NCI-H748 (cell line): Measurements from ENCODE around the gene BMPR1A.
"Not testable (repeated sequence)": the region's sequence is repeated elsewhere in the genome, so short reads cannot be mapped to it uniquely, and the experiment has no call there.

Experiments used
- DNase-seq: peaks from one replicate; lab custom pipeline; 2025; ENCODE audit not compliant: unreplicated experiment; lab: John Stamatoyannopoulos, UW

Gene BMPR1A

GRCh38 chr10:86936661-86937501 lies 180.5 kb downstream of the BMPR1A start:
- peak; percentile 56 for DNase-seq

- DNase-seq: no peak
Observed at GRCh38 chr10:86937502-86938154, 181.2 kb downstream of the BMPR1A start.

- DNase-seq: no peak
Observed at GRCh38 chr10:86938260-86938659, 181.8 kb downstream of the BMPR1A start.

GRCh38 chr10:86940076-86940475 lies 183.7 kb downstream of the BMPR1A start:
- not testable (repeated sequence) for DNase-seq

- DNase-seq: no peak
Observed at GRCh38 chr10:86940677-86941076, 184.3 kb downstream of the BMPR1A start.

DNA sequence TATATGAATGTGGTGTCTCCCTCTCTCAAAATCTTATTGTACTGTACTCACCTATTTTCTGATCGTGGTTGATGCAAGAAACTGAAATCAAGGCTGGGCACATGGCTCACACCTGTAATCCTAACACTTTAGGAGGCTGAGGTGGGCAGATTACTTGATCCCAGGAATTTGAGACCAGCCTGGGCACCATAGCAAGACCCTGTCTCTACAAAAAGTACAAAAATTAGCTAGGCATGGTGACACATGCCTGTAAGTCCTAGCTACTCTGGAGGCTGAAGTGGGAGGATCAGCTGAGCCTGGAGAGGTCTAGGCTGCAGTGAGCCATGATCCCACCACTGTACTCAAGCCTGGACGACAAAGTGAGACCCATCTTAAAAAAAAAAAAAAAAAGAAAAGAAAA lies 185.0 kb downstream of the BMPR1A start:
- DNase-seq: no peak

DNA sequence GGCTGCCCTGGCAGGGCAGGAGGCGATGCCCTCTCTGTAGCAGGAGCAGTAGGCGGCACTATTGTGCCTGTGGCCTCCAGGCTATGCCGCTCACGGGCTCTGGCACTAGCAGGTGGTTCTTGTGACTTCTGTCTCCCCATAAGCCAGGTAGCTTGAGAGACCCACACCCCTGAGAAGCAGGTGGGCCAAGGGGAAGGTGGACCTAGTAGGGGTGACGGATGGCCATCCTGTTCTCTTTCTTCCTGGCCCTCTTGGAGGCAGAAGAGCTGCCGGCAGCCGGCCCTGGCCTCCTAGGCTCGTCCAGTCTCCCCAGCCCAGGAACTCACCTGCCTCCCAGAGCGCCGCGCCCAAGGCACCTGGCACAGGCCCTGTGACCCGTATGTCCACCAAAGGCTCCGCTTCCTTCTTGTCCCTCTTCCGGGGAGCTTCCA lies 185.6 kb downstream of the BMPR1A start:
- DNase-seq: no peak

DNA sequence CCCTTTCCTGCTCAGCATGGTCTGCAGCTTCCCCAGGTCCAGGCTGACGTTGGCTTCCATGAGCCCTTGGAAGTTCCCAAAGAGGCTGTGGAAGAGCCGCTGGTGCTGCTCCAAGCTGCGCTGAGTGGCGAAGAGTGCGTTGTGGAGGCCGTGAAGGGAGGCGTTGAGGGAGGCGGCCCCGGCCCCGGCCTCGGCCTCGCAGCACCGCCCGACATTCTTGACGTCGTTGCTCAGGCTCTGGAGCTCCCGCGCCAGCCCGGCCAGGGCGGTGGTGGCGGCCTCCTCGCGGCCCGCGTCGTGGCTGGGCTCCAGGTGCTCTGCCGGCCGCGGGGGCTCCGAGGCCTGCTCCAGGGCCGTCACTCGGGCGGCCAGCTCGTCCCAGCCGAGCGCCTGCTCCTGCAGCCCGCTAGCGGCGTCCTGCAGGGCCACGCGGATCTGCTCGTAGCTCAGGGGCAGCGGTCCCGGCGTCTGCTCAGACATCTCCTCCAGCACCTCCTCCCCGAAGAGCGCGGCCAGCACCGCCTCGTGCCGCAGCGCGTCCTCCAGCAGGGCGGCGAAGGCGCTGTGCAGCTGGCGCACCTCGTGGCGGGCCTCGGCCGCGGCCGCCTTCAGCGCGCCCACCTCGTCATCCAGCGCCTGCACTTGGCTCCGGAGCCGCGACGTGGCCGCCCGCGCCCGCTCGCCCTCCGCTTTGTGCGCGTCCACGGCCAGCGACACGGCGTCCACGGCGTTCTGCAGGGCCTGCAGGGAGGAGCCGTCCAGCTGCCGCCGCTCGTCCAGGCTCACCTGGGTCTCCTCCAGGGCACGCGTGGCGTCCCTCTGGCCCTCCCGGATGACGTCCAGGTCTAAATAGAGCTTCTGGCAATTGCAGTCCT lies 186.3 kb downstream of the BMPR1A start:
- DNase-seq: no peak

GRCh38 chr10:86943316-86944030 lies 187.1 kb downstream of the BMPR1A start:
- no peak for DNase-seq

DNA sequence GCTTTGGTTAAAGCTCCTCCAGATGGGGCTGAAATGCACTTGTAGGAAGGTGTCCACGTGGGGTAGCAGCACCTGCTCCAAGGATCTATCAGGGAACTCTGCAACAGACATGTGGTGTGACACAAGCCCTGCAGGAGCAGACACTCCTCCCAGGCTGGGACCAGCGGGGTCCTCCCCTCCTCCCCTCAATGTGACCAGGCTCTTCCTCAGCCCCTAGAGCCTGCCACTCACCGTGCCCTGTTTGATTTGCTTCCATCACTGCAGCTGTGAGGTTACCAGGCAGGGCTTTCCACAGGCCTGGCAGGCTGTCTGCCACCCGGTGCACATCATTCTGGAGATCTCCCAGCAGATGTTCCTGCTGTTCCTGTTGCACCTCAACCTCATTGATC lies 187.6 kb downstream of the BMPR1A start:
- no peak for DNase-seq

- DNase-seq: no peak
Observed at GRCh38 chr10:86944471-86944870, 188.1 kb downstream of the BMPR1A start.

DNA sequence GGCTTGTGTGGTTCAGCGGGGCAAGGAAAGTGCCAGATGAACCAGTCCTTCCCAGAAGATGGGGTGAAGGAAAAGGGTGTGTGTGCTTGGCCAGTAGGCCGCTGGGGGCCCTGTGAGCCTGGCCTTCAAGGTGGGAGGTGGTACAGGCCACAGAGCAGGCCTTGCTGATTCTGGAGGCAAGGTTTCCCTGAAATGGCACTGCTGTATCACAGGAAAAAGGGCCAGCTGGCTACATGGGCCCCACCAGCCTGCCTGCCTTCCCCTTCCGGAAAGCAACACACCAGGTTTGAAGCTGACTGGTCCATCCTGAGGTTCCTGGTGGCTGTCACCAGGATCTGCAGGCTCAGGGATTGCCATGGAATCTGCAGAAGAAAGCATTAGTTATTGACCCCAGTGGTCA lies 188.5 kb downstream of the BMPR1A start:
- DNase-seq: no peak

DNA sequence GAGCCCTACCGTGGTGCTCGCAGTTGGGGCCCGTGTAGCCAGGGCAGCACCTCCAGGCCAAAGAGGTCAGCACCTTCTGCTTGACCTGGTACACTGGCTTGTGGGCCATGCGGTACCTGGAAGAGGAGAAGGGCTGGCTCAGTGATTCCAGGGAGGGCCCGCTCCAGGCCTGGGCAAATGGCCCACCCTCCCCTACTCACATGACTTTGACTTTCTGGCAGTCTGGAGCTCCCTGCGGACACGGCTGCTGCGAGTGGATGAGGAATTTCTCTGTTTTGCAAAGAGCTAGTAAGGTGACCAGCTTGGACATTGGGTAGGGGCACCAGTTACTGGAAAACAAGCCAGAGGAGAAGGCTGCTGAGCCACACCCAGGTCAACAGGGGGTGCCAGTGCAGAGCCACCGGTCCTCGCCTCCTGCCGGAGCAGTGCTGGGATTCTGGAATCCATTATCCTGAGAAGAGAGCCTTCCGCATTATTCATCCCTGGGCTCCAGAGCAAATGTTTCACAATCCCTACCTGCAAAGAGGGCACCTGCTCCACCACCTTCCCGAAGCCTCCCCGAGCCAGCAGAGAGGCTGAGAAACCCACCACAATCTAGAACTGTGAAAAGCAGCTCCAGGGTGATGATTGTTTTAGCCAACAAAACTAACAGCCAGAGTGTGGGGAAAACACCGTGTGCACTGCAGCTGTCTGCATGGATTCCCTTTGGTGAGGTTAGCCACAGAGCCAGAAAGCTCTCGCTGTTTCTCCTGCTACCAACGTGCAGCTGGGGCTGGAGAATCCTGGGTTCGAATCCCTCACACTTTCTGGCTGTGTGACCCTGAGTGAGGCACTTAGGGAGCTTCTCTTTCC lies 189.2 kb downstream of the BMPR1A start:
- no peak for DNase-seq

DNA sequence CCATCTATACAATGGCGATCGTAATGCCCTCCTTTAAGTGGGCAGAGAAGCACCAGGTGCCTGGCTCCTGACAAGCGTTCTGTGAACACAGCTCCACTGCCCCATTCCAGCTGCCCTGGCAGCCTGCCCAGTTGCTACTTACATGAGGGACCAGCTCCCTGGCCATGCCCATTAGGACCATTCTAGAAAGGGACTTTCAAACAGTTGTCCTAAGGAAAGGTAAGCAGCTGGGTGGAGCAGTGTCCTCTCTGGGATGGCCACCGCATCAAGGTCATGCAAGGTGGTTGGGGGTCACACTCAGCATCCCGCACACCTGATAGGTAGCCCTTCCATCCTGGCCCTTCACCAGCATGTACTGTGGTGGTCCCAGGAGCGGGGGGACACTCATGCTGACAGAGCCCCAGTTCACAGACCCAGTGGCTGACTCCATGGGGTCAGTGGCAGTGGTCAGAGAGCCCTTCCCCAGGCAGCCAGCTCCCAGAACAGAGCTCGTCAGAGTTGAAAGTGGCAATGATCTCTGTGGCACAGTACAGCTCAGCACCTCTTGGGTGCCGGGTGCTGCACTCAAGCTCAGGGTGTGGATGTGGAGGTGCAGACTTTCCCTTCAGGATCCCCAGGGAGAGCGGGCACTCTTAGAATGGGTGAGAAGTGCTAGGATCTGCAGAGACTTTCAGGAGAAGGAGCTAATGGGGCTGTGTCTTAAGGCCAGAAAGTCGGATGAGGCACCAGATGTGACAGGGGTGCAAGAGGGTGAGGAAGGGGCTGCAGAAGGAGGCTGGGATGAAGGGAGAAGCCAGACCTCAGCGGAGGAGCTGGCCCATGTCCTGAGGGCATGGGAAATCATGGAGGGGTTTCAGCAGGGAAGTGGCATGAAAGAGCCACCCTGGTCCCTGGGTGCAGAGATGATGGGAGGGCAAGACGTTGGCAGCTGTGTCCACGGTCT lies 190.1 kb downstream of the BMPR1A start:
- DNase-seq: peak; percentile 58

GRCh38 chr10:86947806-86948205 lies 191.4 kb downstream of the BMPR1A start:
- DNase-seq: not testable (repeated sequence)

DNA sequence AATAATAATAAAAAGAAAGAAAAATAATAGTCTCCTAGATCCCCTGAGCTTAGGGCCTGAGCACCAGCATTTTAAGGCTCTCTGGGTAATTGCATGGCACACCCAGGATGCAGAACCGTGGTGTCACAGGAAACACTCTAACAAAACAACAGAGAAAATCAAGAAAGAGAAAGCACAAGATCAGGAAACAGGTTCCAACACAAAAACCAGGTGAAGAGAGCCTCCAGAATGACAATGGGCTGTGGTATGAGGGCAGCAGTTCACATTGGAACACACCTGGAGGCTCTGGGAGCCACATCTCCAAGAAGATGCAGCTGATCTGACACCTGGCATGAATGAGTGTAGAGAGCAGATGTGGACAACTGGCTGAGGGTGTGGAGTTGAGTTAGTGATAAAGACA lies 193.9 kb downstream of the BMPR1A start:
- DNase-seq: no peak

DNA sequence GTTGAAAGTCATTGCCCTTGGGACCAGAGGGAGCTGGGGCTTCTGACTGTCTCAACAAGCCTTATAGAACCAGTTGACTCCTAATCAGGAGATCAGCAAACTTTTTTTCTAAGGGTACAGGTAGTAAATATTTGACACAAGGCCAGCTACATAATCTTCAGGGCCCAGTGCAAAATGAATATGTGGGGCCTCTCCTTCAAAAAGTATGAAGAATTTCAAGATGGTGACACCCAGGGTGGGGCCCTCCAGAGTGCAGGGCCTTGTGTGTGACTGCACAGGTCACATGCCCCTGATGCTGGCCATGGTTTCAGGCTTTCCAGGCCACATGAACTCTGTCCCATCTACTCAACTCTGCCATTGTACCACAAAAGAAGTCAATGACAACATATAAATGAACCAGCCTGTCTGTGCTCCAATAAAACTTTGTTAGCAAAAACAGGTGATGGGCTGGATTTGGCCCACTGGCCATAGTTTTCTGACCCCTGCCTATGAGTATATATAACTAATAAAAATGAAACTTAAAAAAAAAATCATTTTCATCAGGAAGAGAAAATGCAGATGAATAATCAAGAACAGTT lies 194.9 kb downstream of the BMPR1A start:
- DNase-seq: no peak

DNA sequence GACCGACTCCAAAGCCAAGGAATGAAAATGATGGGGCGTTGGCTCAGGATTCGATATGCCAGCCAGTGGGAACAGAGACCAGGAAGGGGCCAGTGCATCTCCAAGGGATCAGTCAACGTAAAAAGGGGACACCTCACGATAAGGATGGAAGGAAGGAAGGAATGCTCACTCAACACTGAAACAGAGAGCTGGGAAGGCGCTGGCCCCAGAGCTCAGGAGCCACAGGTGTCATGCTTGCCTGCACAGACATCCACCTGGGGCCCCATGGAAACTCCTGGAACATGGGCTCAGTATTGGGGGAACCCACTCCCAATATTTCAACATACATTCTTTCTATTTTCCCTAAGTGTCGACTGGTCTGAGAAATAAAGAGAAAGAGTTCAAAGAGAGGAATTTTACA lies 195.7 kb downstream of the BMPR1A start:
- no peak for DNase-seq
